ENCODE data around the gene OR1A1.

OR1A1 gene, protein sequence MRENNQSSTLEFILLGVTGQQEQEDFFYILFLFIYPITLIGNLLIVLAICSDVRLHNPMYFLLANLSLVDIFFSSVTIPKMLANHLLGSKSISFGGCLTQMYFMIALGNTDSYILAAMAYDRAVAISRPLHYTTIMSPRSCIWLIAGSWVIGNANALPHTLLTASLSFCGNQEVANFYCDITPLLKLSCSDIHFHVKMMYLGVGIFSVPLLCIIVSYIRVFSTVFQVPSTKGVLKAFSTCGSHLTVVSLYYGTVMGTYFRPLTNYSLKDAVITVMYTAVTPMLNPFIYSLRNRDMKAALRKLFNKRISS

DNA sequence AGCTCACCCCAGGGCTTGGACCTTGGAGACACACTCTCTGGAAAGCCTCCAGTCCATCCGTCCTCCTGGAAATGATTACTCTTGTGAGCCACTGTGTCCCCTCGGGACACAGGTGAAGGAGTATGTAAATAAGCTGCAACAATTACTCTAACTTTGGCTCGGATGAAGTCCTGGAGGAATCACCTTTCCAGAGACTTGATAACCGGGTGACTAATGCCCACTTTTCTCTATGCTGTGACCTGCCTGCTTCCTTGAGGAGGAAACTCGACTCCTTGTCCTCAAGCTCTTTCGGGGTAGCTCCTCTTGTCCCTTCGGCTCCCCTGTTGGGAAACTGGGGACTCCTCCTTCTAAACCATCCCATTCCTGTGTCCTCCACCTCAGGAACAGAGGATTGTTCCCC, at the start of gene OR1A1:
OR1A1 (plus strand) TSS at position 301 of the 400 bp plus-strand sequence. CDS start 7,954 bp downstream, outside the sequence.
- TF ChIP-seq, protein P1, sequence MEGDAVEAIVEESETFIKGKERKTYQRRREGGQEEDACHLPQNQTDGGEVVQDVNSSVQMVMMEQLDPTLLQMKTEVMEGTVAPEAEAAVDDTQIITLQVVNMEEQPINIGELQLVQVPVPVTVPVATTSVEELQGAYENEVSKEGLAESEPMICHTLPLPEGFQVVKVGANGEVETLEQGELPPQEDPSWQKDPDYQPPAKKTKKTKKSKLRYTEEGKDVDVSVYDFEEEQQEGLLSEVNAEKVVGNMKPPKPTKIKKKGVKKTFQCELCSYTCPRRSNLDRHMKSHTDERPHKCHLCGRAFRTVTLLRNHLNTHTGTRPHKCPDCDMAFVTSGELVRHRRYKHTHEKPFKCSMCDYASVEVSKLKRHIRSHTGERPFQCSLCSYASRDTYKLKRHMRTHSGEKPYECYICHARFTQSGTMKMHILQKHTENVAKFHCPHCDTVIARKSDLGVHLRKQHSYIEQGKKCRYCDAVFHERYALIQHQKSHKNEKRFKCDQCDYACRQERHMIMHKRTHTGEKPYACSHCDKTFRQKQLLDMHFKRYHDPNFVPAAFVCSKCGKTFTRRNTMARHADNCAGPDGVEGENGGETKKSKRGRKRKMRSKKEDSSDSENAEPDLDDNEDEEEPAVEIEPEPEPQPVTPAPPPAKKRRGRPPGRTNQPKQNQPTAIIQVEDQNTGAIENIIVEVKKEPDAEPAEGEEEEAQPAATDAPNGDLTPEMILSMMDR (IDR thresholded peaks at IDR 0.05; ENCODE audit: low read depth, low read length, missing control alignments), result no peak
- H3K4me3 ChIP-seq (replicated peaks; ENCODE audit: low read depth, low read length), result no peak within 1 kb of the TSS
- DNase-seq (ENCODE audit: extremely low read depth, low read depth), result no peak

DNA sequence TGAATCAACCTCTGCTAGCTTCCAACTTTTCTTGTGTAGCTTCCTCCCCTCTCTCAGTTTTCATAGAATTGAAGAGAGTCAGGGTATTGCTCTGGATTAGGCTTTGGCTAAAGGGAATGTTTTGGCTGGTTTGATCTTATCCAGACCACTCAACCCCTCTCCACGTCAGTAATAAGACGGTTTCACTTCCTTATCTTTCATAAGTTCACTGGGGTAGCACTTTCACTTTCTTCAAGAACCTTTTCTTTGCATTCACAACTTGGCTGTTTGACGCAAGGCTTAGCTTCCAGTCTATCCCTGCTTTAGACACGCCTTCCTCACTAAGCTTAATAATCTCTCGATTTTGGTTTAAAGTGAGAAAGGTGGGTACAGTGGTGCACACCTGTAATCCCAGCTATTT, 39.9 kb upstream of the OR1A1 start:
- H3K4me3 ChIP-seq (replicated peaks; ENCODE audit: low read depth, low read length), result no peak overlapping the region
- TF ChIP-seq, protein P1 (IDR thresholded peaks at IDR 0.05; ENCODE audit: low read depth, low read length, missing control alignments), result no peak
- DNase-seq (ENCODE audit: extremely low read depth, low read depth), result no peak

DNA sequence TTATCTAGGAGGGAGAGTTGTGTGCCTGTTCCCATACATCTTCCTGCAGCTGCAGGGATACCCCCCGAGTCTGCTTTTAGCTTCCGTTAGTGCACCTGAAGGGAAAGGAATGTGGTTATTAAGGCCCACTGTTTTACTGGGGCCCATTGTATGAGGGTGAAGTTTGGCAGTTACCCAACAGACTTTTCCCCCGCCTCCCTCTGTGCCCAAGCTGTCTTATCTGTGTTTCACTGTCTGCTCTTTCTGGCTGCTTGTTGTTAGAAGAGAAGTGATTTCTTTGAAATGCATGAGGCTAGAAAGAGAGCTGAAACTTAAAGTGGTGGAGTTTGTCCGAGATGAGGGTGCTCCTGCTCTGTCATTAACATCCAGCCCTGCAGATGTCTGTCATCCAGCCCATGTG, 17.5 kb upstream of the OR1A1 start:
- TF ChIP-seq, protein P1 (IDR thresholded peaks at IDR 0.05; ENCODE audit: low read depth, low read length, missing control alignments), result no peak
- no peak overlapping the region for H3K4me3 ChIP-seq (replicated peaks; ENCODE audit: low read depth, low read length)
- DNase-seq (ENCODE audit: extremely low read depth, low read depth), result no peak

- no peak for DNase-seq (ENCODE audit: extremely low read depth, low read depth)
- TF ChIP-seq, protein P1 (IDR thresholded peaks at IDR 0.05; ENCODE audit: low read depth, low read length, missing control alignments), result no peak
- no peak within 1 kb of the TSS for H3K4me3 ChIP-seq (replicated peaks; ENCODE audit: low read depth, low read length)
These were observed 10.2 kb upstream of the OR1A1 start, which contains the start of gene OR1A2 for GRCh38 chr17:3197219-3197618. OR1A2 (plus strand) TSS chr17:3197519; CDS start chr17:3197519, 0 bp downstream.

- TF ChIP-seq, protein P1 (IDR thresholded peaks at IDR 0.05; ENCODE audit: low read depth, low read length, missing control alignments), result no peak
- no peak for DNase-seq (ENCODE audit: extremely low read depth, low read depth)
- no peak overlapping the region for H3K4me3 ChIP-seq (replicated peaks; ENCODE audit: low read depth, low read length)
These were observed 1.0 kb downstream of the OR1A1 start for GRCh38 chr17:3208484-3208883.

GRCh38 chr17:3213001-3213400, 5.5 kb downstream of the OR1A1 start:
- no peak overlapping the region for H3K4me3 ChIP-seq (replicated peaks; ENCODE audit: low read depth, low read length)
- DNase-seq (ENCODE audit: extremely low read depth, low read depth), result no peak
- TF ChIP-seq, protein P1 (IDR thresholded peaks at IDR 0.05; ENCODE audit: low read depth, low read length, missing control alignments), result no peak
